Measurements from ENCODE around the gene CD200R1.
"Not testable (repeated sequence)": the region's sequence is repeated elsewhere in the genome, so short reads cannot be mapped to it uniquely, and the experiment has no call there.

Gene CD200R1

GRCh38 chr3:112974178-112974517 is 755 bp downstream of the CD200R1 start:
- no peak for DNase-seq (ENCODE audit: low read depth in 2 of 2)

- DNase-seq (ENCODE audit: low read depth in 2 of 2): no peak
These were observed 1.4 kb downstream of the CD200R1 start for GRCh38 chr3:112973325-112974177.

- no peak for DNase-seq (ENCODE audit: low read depth in 2 of 2)
These were observed 2.7 kb downstream of the CD200R1 start for GRCh38 chr3:112972158-112972557.

GRCh38 chr3:112967828-112968227 is 7.1 kb downstream of the CD200R1 start:
- DNase-seq (ENCODE audit: low read depth in 2 of 2): no peak

GRCh38 chr3:112967425-112967824 is 7.5 kb downstream of the CD200R1 start:
- DNase-seq (ENCODE audit: low read depth in 2 of 2): no peak

- DNase-seq (ENCODE audit: low read depth in 2 of 2): no peak
These were observed 8.3 kb downstream of the CD200R1 start for GRCh38 chr3:112966633-112967032.

GRCh38 chr3:112965656-112966055 is 9.2 kb downstream of the CD200R1 start:
- no peak for DNase-seq (ENCODE audit: low read depth in 2 of 2)

- no peak for DNase-seq (ENCODE audit: low read depth in 2 of 2)
These were observed 11.2 kb downstream of the CD200R1 start for GRCh38 chr3:112963683-112964082.

- DNase-seq (ENCODE audit: low read depth in 2 of 2): no peak
These were observed 15.9 kb downstream of the CD200R1 start for GRCh38 chr3:112958811-112959560.

GRCh38 chr3:112956351-112956750 is 18.6 kb downstream of the CD200R1 start:
- no peak for DNase-seq (ENCODE audit: low read depth in 2 of 2)

GRCh38 chr3:112948346-112948838 is 26.5 kb downstream of the CD200R1 start:
- no peak for DNase-seq (ENCODE audit: low read depth in 2 of 2)

GRCh38 chr3:112931736-112932521 is 43.0 kb downstream of the CD200R1 start:
- DNase-seq (ENCODE audit: low read depth in 2 of 2): no peak

GRCh38 chr3:112930771-112931170 is 44.1 kb downstream of the CD200R1 start:
- DNase-seq (ENCODE audit: low read depth in 2 of 2): no peak

- DNase-seq (ENCODE audit: low read depth in 2 of 2): no peak
These were observed 48.9 kb downstream of the CD200R1 start for GRCh38 chr3:112925969-112926368.

- DNase-seq (ENCODE audit: low read depth in 2 of 2): no peak
These were observed 49.3 kb downstream of the CD200R1 start for GRCh38 chr3:112925560-112925959.

- DNase-seq (ENCODE audit: low read depth in 2 of 2): not testable (repeated sequence)
These were observed 55.4 kb downstream of the CD200R1 start for GRCh38 chr3:112919541-112919940.

GRCh38 chr3:112908252-112908651 is 66.7 kb downstream of the CD200R1 start:
- DNase-seq (ENCODE audit: low read depth in 2 of 2): no peak

GRCh38 chr3:112904786-112905185 is 70.1 kb downstream of the CD200R1 start:
- no peak for DNase-seq (ENCODE audit: low read depth in 2 of 2)

- no peak for DNase-seq (ENCODE audit: low read depth in 2 of 2)
These were observed 74.8 kb downstream of the CD200R1 start for GRCh38 chr3:112900113-112900512.

- DNase-seq (ENCODE audit: low read depth in 2 of 2): no peak
These were observed 77.1 kb downstream of the CD200R1 start for GRCh38 chr3:112897791-112898190.

- DNase-seq (ENCODE audit: low read depth in 2 of 2): peak in 1 of 2 experiments; percentile 2
These were observed 80.6 kb downstream of the CD200R1 start for GRCh38 chr3:112894258-112894657.

- no peak for DNase-seq (ENCODE audit: low read depth in 2 of 2)
These were observed 85.5 kb downstream of the CD200R1 start for GRCh38 chr3:112889357-112889756.

All from fibroblast of skin of left quadriceps (primary cell).